GM10266 (cell line): ENCODE data around the gene ADORA2B.
"Not testable (repeated sequence)": the region's sequence is repeated elsewhere in the genome, so short reads cannot be mapped to it uniquely, and the experiment has no call there.

Experiments used
- DNase-seq: peaks from one replicate; pipeline ENCODE4 v3.0.0; 2012; ENCODE audit errors: extremely low spot score
- TF ChIP-seq, protein P1 (sequence below): IDR thresholded peaks from 2 replicates; pipeline ENCODE4 v1.5.1; 2012; ENCODE audit warnings: mild to moderate bottlenecking, low read depth; ENCODE audit not compliant: control insufficient read depth, insufficient read depth; ENCODE audit errors: missing control alignments

ADORA2B gene

DNA sequence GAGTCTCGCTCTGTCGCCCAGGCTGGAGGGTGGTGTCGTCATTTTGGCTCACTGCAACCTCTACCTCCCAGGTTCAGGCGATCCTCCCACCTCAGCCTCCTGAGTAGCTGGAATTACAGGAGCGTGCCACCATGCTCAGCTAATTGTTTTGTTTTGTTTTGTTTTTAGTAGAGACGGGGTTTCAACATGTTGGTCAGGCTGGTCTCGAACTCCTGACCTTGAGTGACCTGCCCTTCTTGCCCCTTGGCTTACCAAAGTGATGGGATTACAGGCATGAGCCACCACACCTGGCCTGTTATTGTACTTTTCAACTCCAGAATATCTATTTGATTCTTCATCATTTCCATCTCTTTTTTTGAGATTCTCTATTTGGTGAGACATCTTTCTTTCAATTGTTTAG, 9.0 kb upstream of the ADORA2B start:
- TF ChIP-seq, protein P1, sequence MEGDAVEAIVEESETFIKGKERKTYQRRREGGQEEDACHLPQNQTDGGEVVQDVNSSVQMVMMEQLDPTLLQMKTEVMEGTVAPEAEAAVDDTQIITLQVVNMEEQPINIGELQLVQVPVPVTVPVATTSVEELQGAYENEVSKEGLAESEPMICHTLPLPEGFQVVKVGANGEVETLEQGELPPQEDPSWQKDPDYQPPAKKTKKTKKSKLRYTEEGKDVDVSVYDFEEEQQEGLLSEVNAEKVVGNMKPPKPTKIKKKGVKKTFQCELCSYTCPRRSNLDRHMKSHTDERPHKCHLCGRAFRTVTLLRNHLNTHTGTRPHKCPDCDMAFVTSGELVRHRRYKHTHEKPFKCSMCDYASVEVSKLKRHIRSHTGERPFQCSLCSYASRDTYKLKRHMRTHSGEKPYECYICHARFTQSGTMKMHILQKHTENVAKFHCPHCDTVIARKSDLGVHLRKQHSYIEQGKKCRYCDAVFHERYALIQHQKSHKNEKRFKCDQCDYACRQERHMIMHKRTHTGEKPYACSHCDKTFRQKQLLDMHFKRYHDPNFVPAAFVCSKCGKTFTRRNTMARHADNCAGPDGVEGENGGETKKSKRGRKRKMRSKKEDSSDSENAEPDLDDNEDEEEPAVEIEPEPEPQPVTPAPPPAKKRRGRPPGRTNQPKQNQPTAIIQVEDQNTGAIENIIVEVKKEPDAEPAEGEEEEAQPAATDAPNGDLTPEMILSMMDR, result no peak
- DNase-seq, result no peak

- DNase-seq, result not testable (repeated sequence)
Observed at GRCh38 chr17:15936481-15936880, 8.4 kb upstream of the ADORA2B start.

DNA sequence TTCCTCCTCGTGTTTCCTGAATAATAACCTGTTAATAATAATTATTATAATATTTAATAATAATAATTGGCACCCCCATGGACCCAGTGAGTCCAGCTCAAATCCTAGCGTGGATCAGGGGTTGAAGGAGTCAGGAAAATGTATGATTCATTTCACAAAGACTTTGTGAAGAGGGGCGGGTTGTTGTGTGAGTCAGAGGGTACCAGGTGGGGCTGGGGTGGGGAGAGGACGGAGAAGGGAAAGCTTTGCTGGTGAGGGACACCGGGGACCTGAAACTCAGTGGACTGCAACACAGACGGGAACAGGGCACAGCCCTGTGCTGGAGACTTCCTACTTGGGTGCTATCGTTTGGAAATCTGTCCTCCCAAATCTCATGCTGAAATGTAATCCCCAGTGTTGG, 3.1 kb upstream of the ADORA2B start:
- DNase-seq, result no peak
- TF ChIP-seq, protein P1, result no peak

DNA sequence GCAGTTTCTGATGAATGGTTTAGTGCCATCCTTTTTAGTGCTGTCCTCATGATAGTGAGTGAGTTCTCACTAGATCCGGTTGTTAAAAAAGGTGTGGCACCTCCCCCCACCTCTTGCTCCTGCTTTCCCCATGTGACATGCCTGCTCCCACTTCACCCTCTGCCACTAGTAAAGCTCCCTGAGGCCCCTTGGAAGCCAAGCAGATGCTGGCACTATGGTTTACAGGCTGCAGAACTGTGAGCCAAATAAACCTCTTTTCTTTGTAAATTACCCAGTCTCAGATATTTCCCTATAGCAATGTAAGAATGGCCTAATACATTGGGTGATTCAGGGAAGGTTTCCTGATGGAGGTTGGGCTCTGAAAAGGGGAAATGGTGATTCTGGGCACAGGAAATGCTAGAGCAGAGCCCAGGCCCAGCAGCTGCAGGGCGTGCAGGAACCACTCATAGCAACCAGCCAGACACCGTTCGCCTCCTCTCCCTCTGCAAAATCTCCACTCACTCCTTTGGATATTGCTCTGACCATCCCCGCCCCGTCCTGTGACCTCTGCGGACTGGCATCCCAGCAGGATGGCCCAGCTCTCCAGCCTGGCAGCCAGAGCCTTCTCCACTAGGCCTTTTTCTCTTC, 2.6 kb upstream of the ADORA2B start:
- DNase-seq, result no peak
- TF ChIP-seq, protein P1, result no peak

DNA sequence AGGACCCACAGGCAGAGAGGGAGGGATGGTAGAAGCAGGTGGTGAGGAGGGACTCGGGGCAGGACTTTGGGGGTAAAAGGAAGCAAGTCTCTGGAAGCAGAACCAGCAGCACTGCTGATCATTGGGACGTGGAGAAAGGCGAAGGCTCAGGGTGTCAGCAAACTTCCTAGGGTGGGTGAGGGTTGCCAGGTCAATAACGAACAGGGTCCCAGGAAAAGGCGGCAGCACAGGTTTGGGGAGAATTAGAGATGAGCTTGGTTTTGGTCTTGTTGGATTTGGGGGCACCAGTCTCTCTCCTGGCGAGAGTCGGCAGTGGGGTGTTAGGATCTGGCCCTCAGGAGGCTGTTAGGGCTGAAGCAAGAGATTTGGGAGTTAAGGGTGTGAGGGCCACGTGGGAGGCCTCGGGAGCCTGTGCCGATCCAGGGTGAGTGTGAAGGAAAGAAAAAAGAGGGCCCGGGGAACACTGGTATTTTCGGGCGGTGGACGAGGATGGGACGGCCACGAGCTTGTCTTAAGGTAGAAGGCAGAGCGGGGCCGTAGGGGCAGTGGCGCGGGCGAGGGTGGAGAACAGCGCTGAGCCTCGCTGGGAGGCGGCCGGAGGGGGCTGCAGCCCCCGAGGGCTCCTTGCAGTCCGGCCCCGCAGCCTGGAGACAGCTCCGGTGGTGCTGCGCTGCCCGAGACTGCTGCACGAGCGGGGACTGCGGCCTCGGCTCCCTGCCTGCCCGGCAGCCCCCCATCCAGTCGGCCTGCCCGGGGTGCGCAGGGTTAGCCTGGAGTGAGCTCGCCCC, 765 bp upstream of the ADORA2B start:
- no peak for DNase-seq
- TF ChIP-seq, protein P1, result no peak

- TF ChIP-seq, protein P1, result no peak
Observed at GRCh38 chr17:15945527-15946191, 729 bp downstream of the ADORA2B start.

DNA sequence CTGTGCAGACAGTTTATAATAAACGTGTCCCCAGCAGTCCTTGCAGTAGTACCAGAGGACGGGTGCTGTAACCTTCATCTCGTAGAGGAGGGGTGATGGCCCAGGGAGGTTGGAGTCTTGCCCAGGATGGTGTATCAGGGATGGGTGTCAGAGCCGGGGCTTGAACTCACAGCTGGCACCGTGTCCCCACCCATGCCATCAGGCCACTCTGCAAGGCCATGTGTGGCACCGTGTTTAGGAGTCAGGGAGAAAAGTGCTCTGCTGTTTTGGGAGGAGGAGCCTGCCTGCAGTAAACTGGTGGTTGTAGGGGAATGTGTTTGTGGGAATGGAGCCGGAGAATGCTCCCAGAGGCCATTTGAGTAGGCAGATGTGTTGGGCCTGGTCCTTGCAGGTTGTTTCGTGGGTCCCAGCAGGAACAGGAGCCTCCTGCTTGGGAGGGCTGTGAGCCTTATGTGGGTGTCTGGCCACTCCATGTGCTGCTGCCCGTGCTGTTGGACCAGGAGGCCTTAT, 1.7 kb downstream of the ADORA2B start:
- DNase-seq, result no peak
- TF ChIP-seq, protein P1, result no peak

More at GRCh38 chr17:15945527-15946191, 729 bp downstream of the ADORA2B start:
- DNase-seq, result no peak
